ENCODE measurements around the gene PRSS23.
"Not testable (repeated sequence)": the region's sequence is repeated elsewhere in the genome, so short reads cannot be mapped to it uniquely, and the experiment has no call there.

Gene PRSS23

GRCh38 chr11:86815726-86816125 lies 15.4 kb downstream of the PRSS23 start:
- DNase-seq (ENCODE audit: low read depth, low spot score): no peak
- ChIA-PET CTCF (interaction anchor here (0.6 to 1.9 kb wide), 8 partner anchors 13 to 357 kb away, joined by 3 to 7 read pairs (median 4); no protein-coding TSS in a partner anchor), POLR2A (no interaction called here)
- no peak overlapping the region for H3K4me3 ChIP-seq (ENCODE audit: low read depth, low read length)
- TF ChIP-seq CTCF (IDR thresholded peaks at IDR 0.05; ENCODE audit: insufficient read depth, low read length, missing control alignments): no peak

- POLR2A ChIA-PET: no interaction called here
- DNase-seq (ENCODE audit: low read depth, low spot score): no peak
- CTCF ChIA-PET: interaction anchor here (0.6 to 1.8 kb wide), 8 partner anchors 13 to 333 kb away, joined by 3 to 7 read pairs (median 4); no protein-coding TSS in a partner anchor
- TF ChIP-seq CTCF (IDR thresholded peaks at IDR 0.05; ENCODE audit: insufficient read depth, low read length, missing control alignments): no peak
- H3K4me3 ChIP-seq (ENCODE audit: low read depth, low read length): no peak overlapping the region
Observed at GRCh38 chr11:86816251-86816726, 15.9 kb downstream of the PRSS23 start.

GRCh38 chr11:86818462-86819192 lies 18.3 kb downstream of the PRSS23 start:
- CTCF ChIA-PET: interaction anchor here (0.6 to 2.8 kb wide), 7 partner anchors 82 to 458 kb away, joined by 3 to 17 read pairs (median 7); no protein-coding TSS in a partner anchor
- POLR2A ChIA-PET: no interaction called here
- TF ChIP-seq CTCF (IDR thresholded peaks at IDR 0.05; ENCODE audit: insufficient read depth, low read length, missing control alignments): peak; percentile 23
- peak; percentile 53 for DNase-seq (ENCODE audit: low read depth, low spot score)
- no peak overlapping the region for H3K4me3 ChIP-seq (ENCODE audit: low read depth, low read length)

GRCh38 chr11:86824139-86824538 lies 23.8 kb downstream of the PRSS23 start:
- POLR2A ChIA-PET; DNase-seq (ENCODE audit: low read depth, low spot score); H3K4me3 ChIP-seq (ENCODE audit: low read depth, low read length); CTCF ChIA-PET: not testable (repeated sequence)

- H3K4me3 ChIP-seq (ENCODE audit: low read depth, low read length); DNase-seq (ENCODE audit: low read depth, low spot score); POLR2A ChIA-PET; CTCF ChIA-PET: not testable (repeated sequence)
Observed at GRCh38 chr11:86834376-86834775, 34.0 kb downstream of the PRSS23 start.

GRCh38 chr11:86844762-86845508 lies 44.6 kb downstream of the PRSS23 start:
- CTCF ChIA-PET: interaction anchor here (0.8 to 1.0 kb wide), 2 partner anchors 25 to 26 kb away, joined by 3 read pairs; no protein-coding TSS in a partner anchor
- DNase-seq (ENCODE audit: low read depth, low spot score); H3K4me3 ChIP-seq (ENCODE audit: low read depth, low read length); POLR2A ChIA-PET: not testable (repeated sequence)

GRCh38 chr11:86848132-86848531 lies 47.8 kb downstream of the PRSS23 start:
- no peak for TF ChIP-seq CTCF (IDR thresholded peaks at IDR 0.05; ENCODE audit: insufficient read depth, low read length, missing control alignments)
- ChIA-PET CTCF (interaction anchor here (1.3 kb wide), 1 partner anchor 239 kb away, joined by 3 read pairs; no protein-coding TSS in a partner anchor), POLR2A (no interaction called here)
- H3K4me3 ChIP-seq (ENCODE audit: low read depth, low read length): no peak overlapping the region
- no peak for DNase-seq (ENCODE audit: low read depth, low spot score)

Measured in AG04449 (cell line).